Stimulated activated naive CD4-positive, alpha-beta T cell treated with Interleukin-2 at 50 U/mL for 16 hours (primary cell): ENCODE measurements around the gene LPAR6.
"Not testable (repeated sequence)": the region's sequence is repeated elsewhere in the genome, so short reads cannot be mapped to it uniquely, and the experiment has no call there.

ENCODE experiments used
- DNase-seq: peaks from one replicate; lab custom pipeline; 2025; lab: John Stamatoyannopoulos, UW

The LPAR6 gene, protein sequence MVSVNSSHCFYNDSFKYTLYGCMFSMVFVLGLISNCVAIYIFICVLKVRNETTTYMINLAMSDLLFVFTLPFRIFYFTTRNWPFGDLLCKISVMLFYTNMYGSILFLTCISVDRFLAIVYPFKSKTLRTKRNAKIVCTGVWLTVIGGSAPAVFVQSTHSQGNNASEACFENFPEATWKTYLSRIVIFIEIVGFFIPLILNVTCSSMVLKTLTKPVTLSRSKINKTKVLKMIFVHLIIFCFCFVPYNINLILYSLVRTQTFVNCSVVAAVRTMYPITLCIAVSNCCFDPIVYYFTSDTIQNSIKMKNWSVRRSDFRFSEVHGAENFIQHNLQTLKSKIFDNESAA

DNA sequence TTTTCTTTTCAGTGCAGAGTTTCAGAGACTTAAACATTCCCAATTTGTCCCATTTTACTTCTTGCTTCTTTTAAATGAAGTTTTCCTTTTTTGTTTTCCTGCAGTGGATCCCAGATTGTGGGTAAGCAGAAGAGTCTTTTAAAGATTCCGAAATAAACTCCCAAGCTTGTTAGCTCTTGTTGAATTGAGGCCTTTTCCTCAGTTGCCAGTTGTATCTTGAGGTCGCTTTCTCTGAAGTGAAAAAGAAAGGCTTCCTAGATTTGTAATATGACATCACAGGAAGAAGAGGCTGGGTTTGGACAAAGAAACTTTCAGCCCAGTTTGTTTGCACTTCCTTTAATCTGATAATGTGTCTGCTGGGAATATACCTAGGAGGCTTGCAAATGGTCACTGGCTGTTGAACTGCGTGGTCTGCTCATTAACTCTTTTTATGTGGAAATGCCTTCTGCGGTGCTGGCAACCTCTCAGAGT is at the start of gene LPAR6:
LPAR6 (minus strand) TSS at position 233 of the 471 bp plus-strand sequence. CDS start 690 bp downstream, outside the sequence.
- no peak for DNase-seq

DNA sequence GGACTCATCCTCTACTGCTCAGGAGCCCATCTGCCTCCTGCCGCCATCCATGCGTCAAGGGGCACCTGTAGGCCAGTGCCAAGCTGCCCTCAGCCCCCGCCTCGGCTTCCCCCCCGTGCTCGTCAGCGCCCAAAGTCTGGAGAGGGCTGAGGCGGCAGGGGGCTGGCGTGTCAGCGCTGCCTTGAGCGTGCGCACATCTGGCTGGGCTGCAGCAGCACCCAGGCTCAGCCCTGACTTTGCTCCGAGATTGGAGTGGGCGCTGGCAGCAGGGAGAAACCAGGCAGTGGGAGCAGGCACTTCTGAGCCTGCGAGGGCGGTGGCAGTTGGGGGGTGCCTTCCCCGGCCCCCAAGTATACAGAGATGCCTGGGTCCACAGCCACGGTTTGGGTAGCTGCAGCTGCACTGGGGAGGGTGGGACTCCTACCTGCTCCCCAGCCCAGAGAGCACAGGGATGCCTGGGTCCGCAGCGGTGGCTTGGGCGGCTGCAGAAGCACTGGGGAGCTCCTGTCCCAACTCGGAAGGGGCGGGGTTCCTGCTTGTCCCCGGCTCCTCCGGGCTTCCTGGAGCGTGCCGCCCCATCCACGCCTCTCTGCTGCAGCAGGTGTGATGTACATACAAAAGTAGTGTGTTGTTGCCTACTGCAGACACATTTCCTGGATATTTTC is 44.8 kb upstream of the LPAR6 start:
- DNase-seq, result no peak

DNA sequence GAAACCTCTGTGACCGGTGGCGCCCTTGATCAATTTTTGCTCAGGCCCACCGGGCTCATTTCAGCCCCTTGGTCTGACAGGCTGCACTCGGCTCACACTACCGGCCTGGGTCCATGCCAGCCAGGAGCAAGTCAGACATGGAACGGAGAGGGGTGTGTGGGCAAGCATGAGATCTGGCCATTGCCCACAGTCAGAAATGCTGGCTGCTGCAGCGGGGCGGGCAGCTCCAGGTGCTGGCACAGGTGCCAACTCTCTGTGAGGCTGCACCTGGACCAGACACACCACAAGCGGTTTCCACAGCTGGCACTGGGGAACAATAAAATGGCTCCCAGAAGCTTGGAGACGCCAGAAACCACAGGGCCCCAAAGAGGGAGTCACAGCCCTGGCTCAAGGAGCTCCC is 43.6 kb upstream of the LPAR6 start:
- DNase-seq, result no peak

DNA sequence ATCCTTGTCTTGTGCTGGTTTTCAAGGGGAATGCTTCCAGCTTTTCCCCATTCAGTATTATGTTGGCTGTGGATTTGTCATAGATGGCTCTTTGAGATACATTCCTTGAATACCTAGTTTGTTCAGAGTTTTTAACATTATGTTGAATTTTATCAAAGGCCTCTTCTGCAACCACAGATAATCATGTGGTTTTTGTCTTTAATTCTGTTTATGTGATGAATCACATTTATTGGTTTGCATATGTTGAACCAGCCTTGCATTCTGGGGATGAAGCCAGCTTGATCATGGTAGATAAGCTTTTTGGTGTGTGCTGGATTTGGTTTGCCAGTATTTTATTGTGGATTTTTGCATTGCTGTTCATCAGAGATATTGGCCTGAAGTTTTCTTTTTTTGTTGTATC is 38.3 kb upstream of the LPAR6 start:
- not testable (repeated sequence) for DNase-seq

DNA sequence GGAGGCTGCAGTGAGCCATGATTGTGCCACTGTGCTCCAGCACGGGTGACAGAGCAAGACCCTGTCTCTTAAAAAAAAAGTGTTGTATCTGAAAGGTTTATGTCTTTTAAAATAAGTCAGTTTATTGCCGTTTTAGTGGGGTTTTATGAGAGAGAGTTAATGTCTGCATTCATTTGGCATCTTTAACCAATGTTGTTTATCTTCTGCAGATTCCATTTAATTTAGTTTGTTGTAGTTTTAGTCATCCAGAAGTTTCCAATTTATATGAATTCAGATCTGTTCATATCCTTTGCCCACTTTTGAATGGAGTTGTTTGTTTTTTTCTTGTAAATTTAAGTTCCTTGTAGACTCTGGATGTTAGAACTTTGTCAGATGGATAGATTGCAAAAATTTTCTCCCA is 36.7 kb upstream of the LPAR6 start:
- no peak for DNase-seq

DNA sequence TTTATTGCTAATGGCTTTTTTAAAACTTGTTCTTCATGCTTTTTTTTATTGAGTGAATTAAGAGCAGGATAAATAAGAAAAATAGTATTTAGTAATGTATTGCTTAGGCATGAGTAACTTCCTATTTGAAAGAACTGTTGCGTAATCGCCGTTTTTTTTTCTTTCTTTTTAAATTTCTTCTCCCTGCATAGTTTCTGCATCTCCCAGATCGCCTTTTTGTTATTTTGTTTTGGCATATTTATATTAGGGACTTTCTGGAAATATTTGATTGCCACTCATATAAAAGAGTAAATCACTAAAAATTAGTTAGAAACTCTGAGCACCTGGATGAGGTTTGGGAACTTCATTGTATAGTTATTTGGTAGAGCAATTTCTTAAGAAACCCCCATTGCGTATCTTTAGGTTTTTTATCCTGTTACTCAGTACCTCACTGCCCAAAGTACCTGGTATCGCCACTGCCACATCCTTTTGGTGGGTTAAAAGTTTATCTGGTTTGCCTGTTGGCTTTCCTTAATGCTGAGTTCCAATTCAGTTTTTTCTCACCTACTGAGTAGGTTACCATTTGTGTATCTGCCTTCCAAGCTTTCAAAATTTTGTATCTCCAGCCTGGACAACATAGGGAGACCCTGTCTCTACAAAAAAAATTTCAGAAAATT is 36.2 kb upstream of the LPAR6 start:
- no peak for DNase-seq

DNA sequence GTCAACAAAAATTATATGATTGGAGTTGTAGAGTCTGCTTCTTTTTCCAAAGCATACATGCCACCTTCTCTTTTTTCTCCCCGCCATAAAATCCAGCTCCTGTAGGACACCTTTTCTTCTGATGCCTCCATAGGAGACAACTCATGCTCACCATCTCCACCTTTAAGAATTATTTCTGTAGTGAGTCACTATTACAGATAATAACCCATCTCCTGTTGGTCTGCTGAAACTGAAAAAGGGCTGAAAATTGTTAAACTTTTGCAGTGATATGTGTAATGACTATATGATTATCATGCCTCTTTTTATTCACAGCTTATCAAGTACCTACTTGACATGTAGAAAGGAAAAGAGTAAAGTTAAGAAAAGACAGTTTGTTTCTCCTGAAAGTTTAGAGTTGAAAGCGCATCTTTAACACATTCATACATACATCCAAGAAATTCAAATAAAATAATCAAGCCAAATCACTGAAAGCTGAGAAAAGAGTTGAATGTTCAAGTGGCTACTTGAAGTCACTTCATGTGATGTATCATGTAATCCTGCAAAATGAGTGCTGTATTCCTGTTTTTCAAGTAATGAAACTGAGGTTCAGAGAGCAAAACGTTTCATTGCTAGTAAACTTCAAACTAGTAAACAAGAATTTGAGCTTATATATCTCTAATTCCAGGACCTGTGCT is 35.5 kb upstream of the LPAR6 start:
- DNase-seq, result no peak

DNA sequence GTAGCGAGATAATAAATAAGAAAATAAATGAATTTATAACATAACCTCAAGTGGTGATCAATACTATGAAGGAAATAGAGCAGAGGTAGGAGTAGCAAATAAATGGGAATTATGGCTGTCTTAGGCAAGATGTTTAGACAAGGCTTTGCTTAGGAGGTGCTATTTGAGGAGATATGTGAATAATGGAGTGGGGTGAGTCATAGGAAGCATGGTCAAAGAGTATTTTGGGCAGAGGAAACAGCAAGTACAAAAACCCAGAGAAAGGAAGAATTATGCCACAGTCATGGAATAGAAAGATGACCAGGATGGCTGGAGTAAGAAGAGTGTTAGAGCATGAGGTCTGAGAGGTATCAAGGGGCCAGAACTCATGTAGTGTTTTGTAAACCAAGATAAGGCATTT is 33.6 kb upstream of the LPAR6 start:
- DNase-seq, result no peak

DNA sequence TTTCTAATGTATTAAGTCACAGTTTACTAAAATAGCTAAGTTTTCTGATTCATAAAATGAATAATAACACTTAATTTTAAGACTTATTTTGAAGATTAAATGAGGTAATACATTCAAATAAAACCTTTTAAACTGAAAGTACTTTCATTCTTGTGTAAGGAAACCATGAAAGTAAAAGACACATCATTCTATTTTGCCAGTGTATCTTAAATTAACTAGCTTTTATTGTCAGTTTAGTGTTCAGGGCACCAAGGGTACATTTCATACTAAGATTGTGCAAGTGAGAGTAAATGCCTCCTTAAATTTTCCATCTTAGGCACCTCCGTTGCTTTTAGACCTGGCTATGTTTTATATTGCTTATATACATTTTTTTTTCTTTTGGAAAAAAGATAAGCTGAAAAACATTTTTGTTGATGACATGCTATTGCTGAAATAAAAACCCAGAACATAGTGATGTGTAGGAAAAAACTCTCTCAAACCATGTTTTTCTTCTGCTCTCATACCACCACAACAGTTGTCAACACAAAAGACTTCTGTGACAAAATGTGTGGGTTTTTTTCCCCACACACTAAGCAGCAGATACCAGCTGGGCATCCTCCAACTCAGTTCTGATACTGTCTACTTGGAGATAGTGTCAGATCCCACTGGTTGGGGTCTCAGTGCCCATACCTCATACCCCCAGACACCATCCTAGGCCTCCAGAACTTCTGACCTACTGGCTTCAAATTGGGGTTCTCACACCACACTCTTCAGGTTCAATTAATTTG is 30.7 kb upstream of the LPAR6 start:
- no peak for DNase-seq

DNA sequence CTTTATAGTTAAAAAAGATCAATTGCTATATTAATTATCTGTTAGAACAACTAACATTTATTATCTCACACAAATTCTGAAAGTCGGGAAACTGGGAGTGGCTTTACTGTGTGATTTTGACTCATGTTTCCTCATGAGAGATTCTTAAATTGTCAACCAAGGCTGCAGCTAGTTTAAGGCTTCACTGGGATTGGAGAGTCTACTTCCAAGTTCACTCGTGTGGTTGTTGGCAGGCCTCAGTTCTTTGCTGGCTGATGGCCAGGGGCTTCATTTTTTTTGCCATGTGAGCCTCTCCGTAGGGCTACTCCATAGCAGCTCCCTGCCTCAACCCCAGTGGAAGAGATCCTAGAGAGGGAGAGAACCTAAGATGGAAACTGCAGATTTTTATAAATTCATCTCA is 24.5 kb upstream of the LPAR6 start:
- no peak for DNase-seq

DNA sequence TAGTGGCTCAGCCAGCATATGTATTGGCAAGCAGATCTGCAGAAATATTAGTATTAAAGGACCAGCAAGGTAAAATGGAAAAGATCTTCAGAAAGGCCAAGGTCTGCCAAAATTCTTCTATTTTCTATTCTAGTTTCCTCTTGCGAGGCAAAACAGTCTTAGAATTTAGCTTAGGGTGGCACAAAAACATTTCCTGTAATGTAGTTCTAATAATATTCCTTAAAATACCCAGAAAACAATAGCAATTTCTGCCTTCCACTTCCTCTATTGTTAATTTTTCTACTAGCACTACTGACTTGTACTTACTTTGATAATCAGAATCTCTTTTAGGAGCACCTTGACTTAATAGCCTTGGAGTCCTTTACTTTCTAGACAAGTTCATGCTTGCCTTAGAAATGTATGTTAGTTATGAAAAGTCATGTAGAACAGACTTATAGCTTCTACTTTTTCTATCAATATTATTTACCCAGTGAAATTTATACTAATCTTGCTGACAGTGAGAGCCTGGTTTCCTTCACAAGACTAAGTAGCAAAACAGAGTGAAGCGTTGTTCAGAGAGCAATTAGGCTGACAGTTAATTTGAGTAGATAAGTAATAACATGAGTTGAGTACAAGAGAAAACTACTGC is 23.9 kb upstream of the LPAR6 start:
- no peak for DNase-seq

DNA sequence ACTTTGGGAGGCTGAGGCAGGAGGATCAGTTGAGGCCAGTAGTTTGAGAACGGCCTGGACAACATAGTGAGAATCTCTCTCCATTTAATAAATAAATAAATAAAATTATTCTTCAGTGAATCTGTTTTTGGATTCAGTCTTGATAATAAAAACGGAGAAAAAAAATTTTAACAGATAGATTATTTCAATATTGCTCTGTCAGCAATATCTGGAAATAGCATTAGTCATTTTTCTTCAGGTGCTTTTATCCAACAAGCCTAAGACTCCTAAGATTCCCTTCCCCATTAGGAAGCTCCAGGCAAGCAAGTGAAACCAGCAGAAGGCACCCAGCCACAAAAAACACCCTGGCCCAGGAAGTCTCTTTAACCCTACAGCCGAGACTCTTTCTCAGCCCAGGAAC is 21.3 kb upstream of the LPAR6 start:
- no peak for DNase-seq

DNA sequence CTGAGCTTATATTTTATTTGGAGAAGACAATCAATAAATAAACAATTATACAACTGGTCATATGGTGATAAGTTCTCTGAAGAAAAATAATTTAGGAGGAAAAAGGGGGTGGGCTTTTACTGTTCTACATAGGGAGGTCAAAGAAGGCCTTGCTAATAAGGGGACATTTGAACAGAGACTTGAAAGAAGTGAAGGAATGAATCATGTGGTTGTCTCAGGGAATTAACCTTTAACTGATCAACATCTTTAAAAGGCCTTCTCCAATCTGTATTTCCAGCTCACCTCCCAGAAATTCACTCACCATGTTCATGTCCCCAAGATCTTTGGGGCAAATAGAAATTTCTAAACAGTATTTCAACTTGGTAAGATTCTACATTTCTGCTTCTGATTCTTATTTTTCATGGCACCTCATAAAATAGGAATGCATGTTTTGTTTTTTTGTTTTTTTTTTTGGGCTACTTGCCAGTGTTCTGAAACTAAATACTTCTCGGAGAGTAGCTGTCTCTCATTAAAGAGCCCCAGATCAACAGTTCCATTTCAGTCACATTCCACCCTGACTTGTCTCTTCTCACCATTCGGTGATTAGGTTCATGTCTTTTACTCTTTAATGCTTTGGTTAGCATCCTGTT is 19.2 kb upstream of the LPAR6 start:
- no peak for DNase-seq

DNA sequence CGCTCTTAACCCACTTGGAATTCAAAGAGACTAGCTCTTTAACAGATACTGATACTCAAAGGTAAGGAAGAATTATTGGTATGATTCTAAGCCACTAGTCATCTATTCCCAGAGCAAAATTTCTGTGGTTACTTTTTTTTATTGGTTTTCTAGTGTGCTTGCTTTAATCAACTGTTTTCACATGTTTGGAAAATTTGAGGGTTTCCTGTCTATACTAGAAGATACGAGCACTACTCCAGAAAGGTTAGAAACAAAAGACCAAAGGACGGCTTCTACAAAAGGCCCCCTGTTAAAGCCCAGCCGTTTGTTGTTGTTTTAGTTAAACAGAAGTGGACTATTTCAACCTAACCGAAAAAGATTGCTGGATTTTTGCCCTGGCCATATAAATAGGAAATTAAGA is 18.5 kb upstream of the LPAR6 start:
- no peak for DNase-seq

DNA sequence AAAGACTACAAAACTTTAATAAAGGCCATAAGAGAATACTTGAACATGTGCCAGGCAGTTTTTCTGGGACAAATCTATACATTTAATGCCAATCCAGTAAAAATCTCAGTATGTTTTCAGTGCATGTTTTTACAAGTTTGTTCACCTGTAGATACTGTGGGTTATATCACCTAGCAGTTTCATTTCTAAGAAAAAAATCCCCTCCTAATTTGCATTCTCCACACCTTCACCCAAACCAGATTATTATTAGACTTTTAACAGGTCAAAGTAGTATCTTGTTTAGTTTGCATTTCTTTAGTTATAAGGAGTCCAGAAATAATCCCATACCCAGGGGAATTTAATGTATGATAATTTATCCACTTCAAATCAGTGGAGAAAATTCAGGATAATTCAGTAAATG is 17.0 kb upstream of the LPAR6 start:
- no peak for DNase-seq

DNA sequence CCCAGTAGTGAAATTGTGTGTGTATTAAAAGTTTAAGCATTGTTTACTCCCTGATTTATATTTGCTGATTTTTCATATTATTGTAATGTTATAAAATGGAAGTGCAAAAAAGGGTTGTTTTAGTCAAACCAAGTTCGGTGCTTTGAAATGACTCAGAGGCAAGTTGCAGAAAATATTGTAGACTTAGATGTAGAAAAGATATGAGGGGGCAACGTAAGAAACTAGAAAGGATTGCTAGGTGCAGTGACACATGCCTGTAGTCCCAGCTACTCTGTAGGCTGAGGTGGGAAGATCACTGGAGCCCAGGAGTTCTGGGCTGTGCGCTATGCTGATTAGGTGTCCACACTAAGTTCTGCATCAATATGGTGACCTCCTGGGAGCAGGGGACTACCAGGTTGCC is 16.1 kb upstream of the LPAR6 start:
- DNase-seq, result no peak

DNA sequence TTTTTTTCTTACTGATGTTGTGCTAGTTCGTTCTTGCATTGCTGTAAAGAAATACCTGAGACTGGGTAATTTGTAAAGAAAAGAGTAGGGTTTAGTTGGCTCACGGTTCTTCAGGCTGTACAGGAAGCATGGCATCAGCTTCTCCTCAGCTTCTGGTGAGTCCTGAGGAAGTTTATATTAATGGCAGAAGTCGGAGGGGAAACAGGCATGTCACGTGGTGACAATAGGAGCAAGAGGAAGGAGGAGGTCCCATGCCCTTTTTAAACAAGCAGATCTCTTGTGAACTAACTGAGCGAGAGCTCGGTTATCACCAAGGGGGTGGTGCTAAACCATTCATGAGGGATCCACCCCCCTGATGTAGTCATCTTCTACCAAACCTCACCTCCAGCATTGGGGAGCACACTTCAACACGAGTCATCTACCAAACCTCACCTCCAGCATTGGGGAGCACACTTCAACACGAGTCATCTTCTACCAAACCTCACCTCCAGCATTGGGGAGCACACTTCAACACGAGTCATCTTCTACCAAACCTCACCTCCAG is 13.9 kb upstream of the LPAR6 start:
- DNase-seq, result not testable (repeated sequence)

DNA sequence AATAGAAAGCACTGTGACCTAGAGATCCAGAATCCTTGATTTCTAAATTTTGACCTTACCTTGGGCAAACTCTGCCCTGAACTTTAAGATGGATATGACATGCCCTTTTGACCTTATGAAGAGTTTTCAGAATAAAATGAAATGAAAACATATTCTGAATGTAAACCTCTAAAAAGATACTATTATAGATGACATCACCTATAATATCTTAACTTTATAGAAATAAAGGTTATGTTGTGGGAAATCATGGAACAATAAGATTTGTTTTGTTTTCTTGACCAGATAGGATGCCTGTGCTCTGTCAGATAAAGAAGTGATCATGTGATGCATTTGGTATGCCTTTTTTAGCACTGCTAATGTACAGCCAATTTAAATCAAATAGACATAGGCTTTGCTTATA is 13.1 kb upstream of the LPAR6 start:
- DNase-seq, result no peak

DNA sequence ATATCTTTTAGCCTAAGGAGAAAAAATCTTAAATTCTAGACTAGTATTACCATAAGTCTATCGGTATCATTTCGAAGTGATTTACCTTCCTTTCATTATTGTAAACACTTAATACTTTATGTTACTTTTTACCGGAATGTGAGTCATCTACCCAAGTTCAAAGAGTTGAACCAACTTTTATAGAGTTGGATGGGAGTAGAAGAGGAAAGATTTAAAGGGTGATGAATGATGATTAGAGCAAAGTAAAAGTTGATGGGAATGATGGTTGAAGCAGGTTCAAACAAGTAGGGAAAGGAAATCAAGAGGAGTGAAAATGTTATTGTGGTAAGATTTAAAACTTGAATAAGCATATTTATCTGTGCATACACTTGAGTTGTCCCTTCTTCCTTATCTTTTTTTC is 11.3 kb upstream of the LPAR6 start:
- DNase-seq, result no peak

DNA sequence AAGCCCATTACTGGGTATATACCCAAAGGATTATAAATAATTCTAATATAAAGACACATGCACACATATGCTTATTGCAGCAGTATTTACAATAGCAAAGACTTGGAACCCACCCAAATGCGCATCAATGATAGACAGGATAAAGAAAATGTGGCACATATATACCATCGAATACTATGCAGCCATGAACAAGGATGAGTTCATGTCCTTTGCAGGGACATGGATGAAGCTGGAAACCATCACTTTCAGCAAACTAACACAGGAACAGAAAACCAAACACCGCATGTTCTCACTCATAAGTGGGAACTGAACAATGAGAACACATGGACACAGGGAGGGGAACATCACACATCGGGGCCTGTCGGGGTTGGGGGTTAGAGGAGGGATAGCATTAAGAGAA is 9.1 kb upstream of the LPAR6 start:
- DNase-seq, result not testable (repeated sequence)

DNA sequence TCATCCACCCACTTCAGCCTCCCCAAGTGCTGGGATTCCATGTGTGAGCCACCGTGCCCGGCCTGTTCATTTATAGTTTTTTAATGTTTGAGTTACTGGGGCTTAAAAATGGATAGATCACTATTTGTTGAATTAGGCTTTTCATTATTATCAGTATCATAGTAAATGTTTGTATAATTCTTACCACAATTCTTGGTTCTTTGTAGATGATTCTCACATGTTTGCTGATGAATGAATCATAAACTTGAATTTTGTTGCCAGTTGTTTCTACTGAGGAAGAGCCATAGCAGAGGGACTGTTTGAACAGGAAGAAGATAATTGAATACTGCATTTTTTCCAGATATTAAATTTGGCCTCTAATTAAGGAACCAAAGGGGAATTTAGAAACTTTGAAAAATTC is 2.6 kb upstream of the LPAR6 start:
- no peak for DNase-seq
